Esophagus muscularis mucosa (tissue), 4 donors: Measurements from ENCODE around the gene IL15RA. TPM values are rescaled to one million over a fixed set of nuclear protein-coding genes. Genes with fewer than 3 reads are reported as not detected.
"Not testable (repeated sequence)": the region's sequence is repeated elsewhere in the genome, so short reads cannot be mapped to it uniquely, and the experiment has no call there.

Experiments used
- DNase-seq: peaks from one replicate; pipeline ENCODE4 v3.0.0-alpha.2; 2017; ENCODE audit errors: extremely low spot score
- H3K27ac ChIP-seq, 4 donors: fragments of 200-600 bp; sonication (generic); replicated peaks in 1 of 4; 1 replicate in 3 of 4; 2 replicates in 1 of 4; pipeline ENCODE4 v1.5.1; 2016 to 2019; ENCODE audit warnings: mild to moderate bottlenecking in 1 of 4
- H3K27me3 ChIP-seq, 4 donors: fragments of 200-600 bp; sonication (generic); one replicate each; pipeline versions ENCODE4 v1.5.1 to v1.6.0; 2016 to 2019
- H3K36me3 ChIP-seq, 4 donors: fragments of 200-600 bp; sonication (generic); one replicate each; pipeline ENCODE4 v1.5.1; 2016 to 2019
- H3K4me1 ChIP-seq, 4 donors: fragments of 200-600 bp; sonication (generic); one replicate each; pipeline ENCODE4 v1.5.1; 2016 to 2019
- H3K4me3 ChIP-seq, 4 donors: fragments of 200-600 bp; sonication (generic); 1 replicate in 2 of 4; 2 replicates in 2 of 4; pipeline ENCODE4 v1.5.1; 2016 to 2019; ENCODE audit warnings: mild to moderate bottlenecking in 4 of 4, moderate library complexity in 1 of 4
- H3K9me3 ChIP-seq, 4 donors: fragments of 200-600 bp; sonication (generic); 1 replicate in 3 of 4; 2 replicates in 1 of 4; pipeline ENCODE4 v1.5.1; 2016 to 2019
- EP300 ChIP-seq: sonication (generic); formaldehyde crosslinking; IDR thresholded peaks from one replicate; pipeline ENCODE4 v1.6.1; 2017; ENCODE audit warnings: antibody characterized with exemption
- POLR2A ChIP-seq: fragments of 450-650 bp; IDR thresholded peaks from one replicate; pipeline ENCODE4 v1.6.1; 2017; ENCODE audit warnings: antibody characterized with exemption, moderate library complexity, mild to moderate bottlenecking, low read depth
- POLR2AphosphoS5 ChIP-seq, 2 donors: sonication (generic); formaldehyde crosslinking; IDR thresholded peaks; one replicate each; pipeline ENCODE4 v1.6.1; 2017; ENCODE audit warnings: antibody characterized with exemption in 2 of 2
- WGBS: methylation state at CpG from one replicate; pipeline ENCODE4 v1.1.5; 2018; 5-methylcytosine and 5-hydroxymethylcytosine counted together
- intact Hi-C: fragments of 100-400 bp; cut with DNase I; formaldehyde crosslinking; loops from one replicate; pipeline ENCODE4 v1.15.1; 2023
- total RNA-seq, 4 donors: library from RNA; depleted of rRNA; stranded (reverse); fragments of >200 nt; gene quantifications; one replicate each; pipeline versions ENCODE4 v1.1.0 to v1.2.1, GENCODE V29; 2016
- TF ChIP-seq, protein P1 (sequence below), 3 experiments: fragments of 200-600 bp in 2 of 3; fragments of 450-650 bp in 1 of 3; sonication (generic) in 2 of 3; IDR thresholded peaks; one replicate each; pipeline ENCODE4 v1.5.1; 2017 to 2019; ENCODE audit warnings: antibody characterized with exemption in 3 of 3, mild to moderate bottlenecking in 2 of 3, moderate library complexity in 1 of 3

Gene IL15RA
- total RNA-seq, 4 donors from 2014 or later, result 19.5 to 30.1 (median 24.2) TPM

DNA sequence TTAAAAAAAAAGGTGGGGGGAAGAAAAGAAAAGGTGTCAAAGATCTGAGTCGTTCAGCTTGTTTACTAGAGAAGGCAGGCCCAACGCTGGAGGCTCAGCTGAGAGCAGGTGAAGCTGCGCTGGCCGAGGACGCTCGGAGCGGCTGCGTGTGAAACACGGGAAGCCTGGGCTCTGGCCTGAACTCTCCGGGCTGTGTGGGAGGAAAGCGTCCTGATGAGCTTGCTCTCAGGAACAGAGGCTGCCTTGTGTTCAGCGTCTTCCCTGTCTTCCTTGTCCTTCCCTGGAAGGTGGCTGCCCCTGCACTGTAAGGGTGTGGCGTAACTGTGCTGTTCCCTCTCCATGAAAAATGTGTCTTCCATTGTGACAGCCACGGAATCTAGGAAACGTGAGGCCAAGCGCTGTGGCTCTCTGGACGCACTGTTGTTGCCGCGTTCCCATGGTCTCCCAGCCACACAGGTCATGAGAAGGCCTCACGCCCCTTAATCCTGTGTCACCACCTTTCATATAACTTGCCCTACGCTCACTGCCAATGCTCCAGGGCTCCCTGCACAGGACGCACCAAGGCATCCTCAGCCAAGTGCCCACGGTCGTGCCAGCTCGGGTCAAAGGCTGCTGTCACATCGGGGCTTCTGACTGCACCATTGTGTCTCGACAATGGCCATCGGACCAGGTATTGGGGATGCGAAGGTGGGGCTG lies 15.8 kb downstream of the IL15RA start:
- no peaks in the 10 kb centered on the region for H3K9me3 ChIP-seq
- peaks cover 0 to 11% (median 4%) of the 10 kb centered on the region in 4 donors for H3K4me1 ChIP-seq
- intact Hi-C loops, result no loop called here
- H3K27me3 ChIP-seq, result no peaks in the 10 kb centered on the region
- H3K36me3 ChIP-seq, result peaks cover 0 to 78% (median 22%) of the 10 kb centered on the region in 4 donors
- no peak overlapping the region for H3K27ac ChIP-seq
- TF ChIP-seq EP300 (no peak), POLR2AphosphoS5 (IDR thresholded peaks at IDR 0.05) (no peak), POLR2A (no peak)
- TF ChIP-seq, protein P1, sequence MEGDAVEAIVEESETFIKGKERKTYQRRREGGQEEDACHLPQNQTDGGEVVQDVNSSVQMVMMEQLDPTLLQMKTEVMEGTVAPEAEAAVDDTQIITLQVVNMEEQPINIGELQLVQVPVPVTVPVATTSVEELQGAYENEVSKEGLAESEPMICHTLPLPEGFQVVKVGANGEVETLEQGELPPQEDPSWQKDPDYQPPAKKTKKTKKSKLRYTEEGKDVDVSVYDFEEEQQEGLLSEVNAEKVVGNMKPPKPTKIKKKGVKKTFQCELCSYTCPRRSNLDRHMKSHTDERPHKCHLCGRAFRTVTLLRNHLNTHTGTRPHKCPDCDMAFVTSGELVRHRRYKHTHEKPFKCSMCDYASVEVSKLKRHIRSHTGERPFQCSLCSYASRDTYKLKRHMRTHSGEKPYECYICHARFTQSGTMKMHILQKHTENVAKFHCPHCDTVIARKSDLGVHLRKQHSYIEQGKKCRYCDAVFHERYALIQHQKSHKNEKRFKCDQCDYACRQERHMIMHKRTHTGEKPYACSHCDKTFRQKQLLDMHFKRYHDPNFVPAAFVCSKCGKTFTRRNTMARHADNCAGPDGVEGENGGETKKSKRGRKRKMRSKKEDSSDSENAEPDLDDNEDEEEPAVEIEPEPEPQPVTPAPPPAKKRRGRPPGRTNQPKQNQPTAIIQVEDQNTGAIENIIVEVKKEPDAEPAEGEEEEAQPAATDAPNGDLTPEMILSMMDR (IDR thresholded peaks at IDR 0.05), result no peak
- no peak overlapping the region for H3K4me3 ChIP-seq
- 93% methylated on average over 28 of the region's 29 CpGs for WGBS
- DNase-seq, result no peak

DNA sequence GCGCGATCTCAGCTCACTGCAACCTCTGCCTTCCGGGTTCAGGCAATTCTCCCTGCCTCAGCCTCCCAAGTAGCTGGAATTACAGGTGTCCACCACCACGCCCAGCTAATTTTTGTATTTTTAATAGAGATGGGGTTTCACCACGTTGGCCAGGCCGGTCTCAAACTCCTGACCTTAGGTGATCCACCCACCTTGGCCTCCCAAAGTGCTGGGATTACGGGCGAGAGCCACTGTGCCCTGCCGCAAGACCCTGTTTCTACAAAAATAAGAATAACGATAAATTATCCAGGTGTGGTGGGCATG lies 16.4 kb downstream of the IL15RA start:
- DNase-seq, H3K9me3 ChIP-seq, H3K27ac ChIP-seq, H3K27me3 ChIP-seq, intact Hi-C loops, H3K4me3 ChIP-seq: not testable (repeated sequence)
- WGBS, result 93% methylated on average over 10 of the region's 10 CpGs
- Histone ChIP-seq H3K4me1 (peaks cover 0 to 11% (median 4%) of the 10 kb centered on the region in 4 donors), H3K36me3 (peaks cover 0 to 81% (median 27%) of the 10 kb centered on the region in 4 donors)

DNA sequence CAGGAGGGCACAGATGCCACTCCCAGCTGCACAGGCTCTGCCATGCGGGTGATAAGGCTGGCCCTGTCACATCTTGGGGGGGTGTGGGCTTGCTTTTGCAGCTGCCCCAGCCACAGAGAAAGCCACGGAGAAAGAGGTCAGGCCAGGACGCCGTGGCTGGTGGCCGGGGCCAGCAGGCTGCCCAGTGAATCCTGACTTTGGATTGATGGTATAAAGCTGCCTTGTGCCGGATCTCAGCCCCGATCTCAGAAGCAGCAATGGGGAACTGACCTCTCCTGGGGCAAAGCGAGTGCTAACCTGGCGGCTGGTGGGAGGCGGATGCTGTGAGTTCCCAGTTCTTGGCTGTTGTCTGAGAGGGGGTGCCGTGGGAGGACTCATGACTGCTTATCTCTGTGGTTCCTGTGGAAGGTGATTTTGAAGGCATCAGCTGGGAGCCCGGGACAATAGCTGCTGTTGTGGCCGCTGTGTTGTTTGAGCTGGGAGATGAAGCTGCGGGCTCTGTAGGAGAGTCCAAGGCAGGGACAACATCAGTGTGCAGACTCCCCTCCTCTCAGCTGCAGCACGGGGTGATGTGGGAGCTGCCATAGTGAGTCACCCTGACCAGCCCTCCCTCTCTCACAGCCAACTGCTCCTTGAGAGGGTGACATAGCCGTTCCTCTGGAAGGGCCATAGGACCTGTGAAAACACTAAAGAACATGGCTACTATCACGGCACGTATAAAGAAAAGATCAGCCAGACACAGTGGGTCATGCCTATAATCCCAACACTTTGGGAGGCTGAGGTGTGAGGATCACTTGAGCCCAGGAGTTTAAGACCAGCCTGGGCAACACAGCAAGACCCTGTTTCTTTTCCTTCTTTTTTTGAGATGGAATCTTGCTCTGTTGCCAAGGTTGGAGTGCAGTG lies 17.0 kb downstream of the IL15RA start:
- DNase-seq, result no peak
- no peaks in the 10 kb centered on the region for H3K9me3 ChIP-seq
- WGBS, result 90% methylated on average over 16 of the region's 18 CpGs
- no peak overlapping the region for H3K4me3 ChIP-seq
- H3K27me3 ChIP-seq, result no peaks in the 10 kb centered on the region
- peaks cover 0 to 11% (median 4%) of the 10 kb centered on the region in 4 donors for H3K4me1 ChIP-seq
- TF ChIP-seq POLR2AphosphoS5 (IDR thresholded peaks at IDR 0.05), result no peak
- no peak for TF ChIP-seq POLR2A
- TF ChIP-seq, protein P1 (IDR thresholded peaks at IDR 0.05), result no peak
- no peak for TF ChIP-seq EP300
- intact Hi-C loops, result no loop called here
- peaks cover 0 to 75% (median 31%) of the 10 kb centered on the region in 4 donors for H3K36me3 ChIP-seq
- H3K27ac ChIP-seq, result no peak overlapping the region

DNA sequence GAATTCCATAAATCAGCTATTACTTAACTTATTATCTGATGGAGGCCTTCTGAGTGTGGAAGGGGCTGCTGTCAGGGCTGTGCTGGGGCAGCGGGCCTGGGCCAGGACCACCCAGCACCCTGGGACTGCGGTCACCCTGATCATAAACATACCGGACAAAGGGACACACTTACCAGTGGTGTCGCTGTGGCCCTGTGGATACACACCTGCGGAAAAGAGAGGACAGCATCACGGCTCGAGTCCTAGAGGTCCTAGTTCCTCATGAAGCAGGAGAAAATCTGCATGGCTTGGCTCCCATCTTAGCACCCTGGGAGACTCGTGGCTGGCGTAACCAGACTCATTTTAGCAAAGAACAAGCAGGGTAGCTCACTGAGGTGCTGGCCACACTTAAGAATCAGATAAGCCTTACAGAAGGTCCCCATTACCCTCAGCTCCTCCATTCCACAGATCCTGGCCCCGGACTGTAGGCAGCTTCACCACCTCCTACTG lies 17.7 kb downstream of the IL15RA start:
- WGBS, result 93% methylated on average over 9 of the region's 10 CpGs
- DNase-seq, result no peak
- Histone ChIP-seq H3K27ac (no peak overlapping the region), H3K36me3 (peaks cover 0 to 68% (median 28%) of the 10 kb centered on the region in 4 donors), H3K4me1 (peaks cover 0 to 11% (median 4%) of the 10 kb centered on the region in 4 donors), H3K27me3 (no peaks in the 10 kb centered on the region), H3K9me3 (no peaks in the 10 kb centered on the region), H3K4me3 (no peak overlapping the region)
- TF ChIP-seq, protein P1 (IDR thresholded peaks at IDR 0.05), result no peak
- TF ChIP-seq POLR2AphosphoS5 (IDR thresholded peaks at IDR 0.05), result no peak
- TF ChIP-seq POLR2A, result no peak
- TF ChIP-seq EP300, result no peak
- intact Hi-C loops, result no loop called here

DNA sequence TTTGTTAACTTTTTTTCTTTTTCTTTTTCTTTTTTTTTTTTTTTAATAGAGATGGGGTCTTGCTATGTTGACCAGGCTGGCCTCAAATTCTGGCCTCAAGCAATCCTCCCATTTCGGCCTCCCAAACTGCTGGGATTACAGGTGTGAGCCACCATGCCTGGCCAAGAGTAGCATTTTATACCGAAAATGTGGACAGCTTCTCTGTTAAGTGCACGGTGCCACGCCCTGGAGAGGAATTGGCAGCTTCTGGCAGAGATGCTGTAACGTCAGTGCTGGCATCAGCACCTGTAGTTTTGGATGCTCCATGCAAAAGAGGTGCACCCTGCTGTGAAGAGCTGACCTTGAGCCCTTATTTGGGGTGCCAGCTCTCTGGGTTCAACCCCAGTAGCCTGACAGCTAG lies 18.2 kb downstream of the IL15RA start:
- WGBS, result 95% methylated on average over 2 of the region's 5 CpGs
- intact Hi-C loops, result no loop called here
- H3K27ac ChIP-seq, result no peak overlapping the region
- H3K36me3 ChIP-seq, result peaks cover 0 to 65% (median 28%) of the 10 kb centered on the region in 4 donors
- no peaks in the 10 kb centered on the region for H3K27me3 ChIP-seq
- H3K9me3 ChIP-seq, result no peaks in the 10 kb centered on the region
- peaks cover 0 to 11% (median 4%) of the 10 kb centered on the region in 4 donors for H3K4me1 ChIP-seq
- H3K4me3 ChIP-seq, result no peak overlapping the region
- TF ChIP-seq POLR2A, result no peak
- TF ChIP-seq POLR2AphosphoS5 (IDR thresholded peaks at IDR 0.05), result no peak
- DNase-seq, result no peak
